NCI-H2107 treated with DMSO at 0.1 percent for 48 hours (cell line): ENCODE data around the gene MRS2.
"Not testable (repeated sequence)": the region's sequence is repeated elsewhere in the genome, so short reads cannot be mapped to it uniquely, and the experiment has no call there.

ENCODE experiments used
- DNase-seq: peaks from one replicate; lab custom pipeline; 2025; ENCODE audit not compliant: unreplicated experiment; lab: John Stamatoyannopoulos, UW

MRS2 gene

GRCh38 chr6:24402697-24403500 lies at the start of gene MRS2:
MRS2 (plus strand) TSS chr6:24402936; CDS start chr6:24403047, 111 bp downstream.
- peak; percentile 76 for DNase-seq

GRCh38 chr6:24353861-24354260 lies 48.9 kb upstream of the MRS2 start:
- no peak for DNase-seq

- DNase-seq: no peak
Observed at GRCh38 chr6:24355393-24355792, 47.3 kb upstream of the MRS2 start.

- no peak for DNase-seq
Observed at GRCh38 chr6:24356310-24356973, 46.3 kb upstream of the MRS2 start.

GRCh38 chr6:24357336-24358218 lies 45.2 kb upstream of the MRS2 start, which contains the start of gene DCDC2:
DCDC2 (minus strand) TSS chr6:24358059; CDS start chr6:24357750, 309 bp downstream.
- no peak for DNase-seq

GRCh38 chr6:24358219-24358821 lies 44.4 kb upstream of the MRS2 start:
- no peak for DNase-seq

GRCh38 chr6:24359640-24360454 lies 42.9 kb upstream of the MRS2 start:
- DNase-seq: peak; percentile 86

GRCh38 chr6:24362363-24362762 lies 40.4 kb upstream of the MRS2 start:
- DNase-seq: not testable (repeated sequence)

GRCh38 chr6:24365103-24365633 lies 37.6 kb upstream of the MRS2 start:
- not testable (repeated sequence) for DNase-seq

- no peak for DNase-seq
Observed at GRCh38 chr6:24374612-24375011, 28.1 kb upstream of the MRS2 start.

GRCh38 chr6:24376871-24377270 lies 25.9 kb upstream of the MRS2 start:
- DNase-seq: no peak

- DNase-seq: no peak
Observed at GRCh38 chr6:24378473-24379097, 24.2 kb upstream of the MRS2 start.

- DNase-seq: no peak
Observed at GRCh38 chr6:24381476-24382219, 21.1 kb upstream of the MRS2 start.

- DNase-seq: no peak
Observed at GRCh38 chr6:24382220-24382540, 20.6 kb upstream of the MRS2 start.

GRCh38 chr6:24382891-24383494 lies 19.7 kb upstream of the MRS2 start:
- DNase-seq: not testable (repeated sequence)

- DNase-seq: not testable (repeated sequence)
Observed at GRCh38 chr6:24384369-24385130, 18.2 kb upstream of the MRS2 start.

- no peak for DNase-seq
Observed at GRCh38 chr6:24385536-24386269, 17.0 kb upstream of the MRS2 start.
